Panc1 (cell line): ENCODE data around the gene CIAO3.

Experiments used
- POLR2AphosphoS5 ChIP-seq: IDR thresholded peaks from 2 replicates; pipeline ENCODE4 v1.6.1; 2012; ENCODE audit warnings: mild to moderate bottlenecking, low read depth, low read length, moderate library complexity
- SIN3A ChIP-seq: IDR thresholded peaks from 2 replicates; pipeline ENCODE4 v1.6.1; 2012; ENCODE audit warnings: low read depth, mild to moderate bottlenecking, low read length, moderate library complexity, borderline replicate concordance; ENCODE audit not compliant: insufficient read depth
- TCF7L2 ChIP-seq: IDR thresholded peaks from 2 replicates; pipeline ENCODE4 v1.6.1; 2011; ENCODE audit warnings: mild to moderate bottlenecking, low read depth, low read length, inconsistent platforms
- TF ChIP-seq, protein P1 (sequence below): fragments of 450-650 bp; IDR thresholded peaks from 2 replicates; pipeline ENCODE4 v1.5.1; 2017; ENCODE audit warnings: mild to moderate bottlenecking
- TF ChIP-seq, protein P2 (sequence below), 2 experiments: IDR thresholded peaks; 2 replicates each; pipeline ENCODE4 v1.6.1; 2011 to 2012; ENCODE audit warnings: low read depth in 2 of 2, control low read depth in 1 of 2, low read length in 1 of 2, mild to moderate bottlenecking in 1 of 2, moderate library complexity in 1 of 2; ENCODE audit not compliant: insufficient read depth in 1 of 2

GRCh38 chr16:707062-707538 is 33.7 kb downstream of the CIAO3 start:
- TF ChIP-seq SIN3A (no peak), POLR2AphosphoS5 (no peak), TCF7L2 (no peak)
- TF ChIP-seq, protein P1, sequence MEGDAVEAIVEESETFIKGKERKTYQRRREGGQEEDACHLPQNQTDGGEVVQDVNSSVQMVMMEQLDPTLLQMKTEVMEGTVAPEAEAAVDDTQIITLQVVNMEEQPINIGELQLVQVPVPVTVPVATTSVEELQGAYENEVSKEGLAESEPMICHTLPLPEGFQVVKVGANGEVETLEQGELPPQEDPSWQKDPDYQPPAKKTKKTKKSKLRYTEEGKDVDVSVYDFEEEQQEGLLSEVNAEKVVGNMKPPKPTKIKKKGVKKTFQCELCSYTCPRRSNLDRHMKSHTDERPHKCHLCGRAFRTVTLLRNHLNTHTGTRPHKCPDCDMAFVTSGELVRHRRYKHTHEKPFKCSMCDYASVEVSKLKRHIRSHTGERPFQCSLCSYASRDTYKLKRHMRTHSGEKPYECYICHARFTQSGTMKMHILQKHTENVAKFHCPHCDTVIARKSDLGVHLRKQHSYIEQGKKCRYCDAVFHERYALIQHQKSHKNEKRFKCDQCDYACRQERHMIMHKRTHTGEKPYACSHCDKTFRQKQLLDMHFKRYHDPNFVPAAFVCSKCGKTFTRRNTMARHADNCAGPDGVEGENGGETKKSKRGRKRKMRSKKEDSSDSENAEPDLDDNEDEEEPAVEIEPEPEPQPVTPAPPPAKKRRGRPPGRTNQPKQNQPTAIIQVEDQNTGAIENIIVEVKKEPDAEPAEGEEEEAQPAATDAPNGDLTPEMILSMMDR: no peak
- TF ChIP-seq, protein P2, sequence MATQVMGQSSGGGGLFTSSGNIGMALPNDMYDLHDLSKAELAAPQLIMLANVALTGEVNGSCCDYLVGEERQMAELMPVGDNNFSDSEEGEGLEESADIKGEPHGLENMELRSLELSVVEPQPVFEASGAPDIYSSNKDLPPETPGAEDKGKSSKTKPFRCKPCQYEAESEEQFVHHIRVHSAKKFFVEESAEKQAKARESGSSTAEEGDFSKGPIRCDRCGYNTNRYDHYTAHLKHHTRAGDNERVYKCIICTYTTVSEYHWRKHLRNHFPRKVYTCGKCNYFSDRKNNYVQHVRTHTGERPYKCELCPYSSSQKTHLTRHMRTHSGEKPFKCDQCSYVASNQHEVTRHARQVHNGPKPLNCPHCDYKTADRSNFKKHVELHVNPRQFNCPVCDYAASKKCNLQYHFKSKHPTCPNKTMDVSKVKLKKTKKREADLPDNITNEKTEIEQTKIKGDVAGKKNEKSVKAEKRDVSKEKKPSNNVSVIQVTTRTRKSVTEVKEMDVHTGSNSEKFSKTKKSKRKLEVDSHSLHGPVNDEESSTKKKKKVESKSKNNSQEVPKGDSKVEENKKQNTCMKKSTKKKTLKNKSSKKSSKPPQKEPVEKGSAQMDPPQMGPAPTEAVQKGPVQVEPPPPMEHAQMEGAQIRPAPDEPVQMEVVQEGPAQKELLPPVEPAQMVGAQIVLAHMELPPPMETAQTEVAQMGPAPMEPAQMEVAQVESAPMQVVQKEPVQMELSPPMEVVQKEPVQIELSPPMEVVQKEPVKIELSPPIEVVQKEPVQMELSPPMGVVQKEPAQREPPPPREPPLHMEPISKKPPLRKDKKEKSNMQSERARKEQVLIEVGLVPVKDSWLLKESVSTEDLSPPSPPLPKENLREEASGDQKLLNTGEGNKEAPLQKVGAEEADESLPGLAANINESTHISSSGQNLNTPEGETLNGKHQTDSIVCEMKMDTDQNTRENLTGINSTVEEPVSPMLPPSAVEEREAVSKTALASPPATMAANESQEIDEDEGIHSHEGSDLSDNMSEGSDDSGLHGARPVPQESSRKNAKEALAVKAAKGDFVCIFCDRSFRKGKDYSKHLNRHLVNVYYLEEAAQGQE (IDR thresholded peaks at IDR 0.05; ENCODE audit: insufficient read depth in 1 of 2, low read depth in 2 of 2, low read length in 1 of 2): no peak
